Measurements from ENCODE around the gene VEGFA.
A peak's percentile ranks its signal among the peaks of the same experiment; 100 is the strongest.
"Not testable (repeated sequence)": the region's sequence is repeated elsewhere in the genome, so short reads cannot be mapped to it uniquely, and the experiment has no call there.

VEGFA gene

GRCh38 chr6:43803783-43804549 is 34.0 kb downstream of the VEGFA start:
- peak; percentile 4 for DNase-seq (ENCODE audit: low read depth)

DNA sequence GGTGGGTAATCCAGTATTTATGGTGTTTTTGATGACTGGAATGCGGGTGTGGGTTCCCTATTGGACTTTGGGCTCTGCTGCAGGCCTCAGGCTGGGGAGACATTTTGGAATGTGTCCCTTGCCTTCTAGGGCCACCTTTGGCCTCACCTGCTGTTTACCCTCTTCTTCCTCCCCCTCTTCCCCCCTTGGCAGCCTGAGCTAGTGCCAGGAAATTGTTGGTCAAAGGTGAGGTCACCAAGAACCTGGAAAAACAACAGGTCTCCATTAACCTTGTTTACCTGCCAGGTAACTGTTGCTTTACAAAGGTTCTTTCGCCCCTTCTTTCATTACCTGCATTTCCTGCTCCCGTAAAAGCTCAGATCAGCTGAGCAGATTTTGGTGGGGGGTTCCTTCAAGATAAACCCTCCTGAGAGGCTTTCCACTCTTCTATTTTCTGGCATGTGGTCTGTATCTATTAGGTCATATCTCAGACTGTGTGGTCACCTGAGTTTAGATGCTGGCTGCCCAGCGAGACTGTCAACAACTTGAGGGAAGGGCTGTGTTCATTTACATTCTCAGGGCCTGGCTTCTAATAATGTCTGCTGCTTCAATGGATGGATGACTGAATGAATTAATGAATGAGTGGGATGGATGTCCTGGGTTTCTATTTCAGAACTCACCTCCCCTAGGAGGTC is 34.7 kb downstream of the VEGFA start:
- DNase-seq (ENCODE audit: low read depth), result no peak

DNA sequence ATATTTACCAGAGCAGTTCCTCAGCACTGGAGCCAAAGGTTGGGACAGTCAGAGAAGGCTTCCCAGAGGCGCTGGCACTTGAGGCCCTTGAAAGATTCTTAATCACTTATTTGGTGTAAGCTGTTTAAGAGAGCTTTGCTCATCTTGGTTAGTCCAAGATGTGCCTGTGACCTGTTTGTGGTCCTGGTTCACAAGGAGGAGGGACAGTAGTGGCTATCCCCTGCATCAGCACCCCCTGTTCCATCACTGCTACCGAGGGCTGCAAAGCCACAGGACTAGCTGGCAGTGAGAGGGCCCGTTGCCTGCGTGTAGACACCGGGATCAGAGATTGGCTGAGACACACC is 35.7 kb downstream of the VEGFA start:
- no peak for DNase-seq (ENCODE audit: low read depth)

- no peak for DNase-seq (ENCODE audit: low read depth)
Measured at GRCh38 chr6:43806043-43806757, 36.2 kb downstream of the VEGFA start.

DNA sequence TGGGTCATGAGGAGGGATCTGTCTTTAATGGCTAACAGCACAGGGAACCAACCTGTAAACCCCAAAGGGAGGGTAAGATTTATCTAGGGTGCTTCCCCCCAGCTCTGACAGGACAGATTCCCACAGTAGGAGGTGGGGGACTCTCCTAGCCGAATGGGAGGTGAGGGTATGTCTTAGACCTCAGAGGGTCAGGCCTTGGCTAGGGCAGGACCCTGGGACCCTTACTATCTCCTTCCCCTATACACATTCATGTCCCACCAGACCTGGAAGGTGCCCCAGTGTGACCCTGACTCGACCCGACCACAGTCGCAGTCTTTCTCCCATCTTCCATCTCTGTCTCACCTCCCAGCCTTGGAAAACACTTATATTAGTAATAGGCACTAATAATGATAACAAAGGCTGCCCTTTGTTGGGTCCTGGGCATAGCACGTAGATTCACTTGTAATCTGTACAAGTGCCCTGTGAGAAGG is 36.8 kb downstream of the VEGFA start:
- no peak for DNase-seq (ENCODE audit: low read depth)

DNA sequence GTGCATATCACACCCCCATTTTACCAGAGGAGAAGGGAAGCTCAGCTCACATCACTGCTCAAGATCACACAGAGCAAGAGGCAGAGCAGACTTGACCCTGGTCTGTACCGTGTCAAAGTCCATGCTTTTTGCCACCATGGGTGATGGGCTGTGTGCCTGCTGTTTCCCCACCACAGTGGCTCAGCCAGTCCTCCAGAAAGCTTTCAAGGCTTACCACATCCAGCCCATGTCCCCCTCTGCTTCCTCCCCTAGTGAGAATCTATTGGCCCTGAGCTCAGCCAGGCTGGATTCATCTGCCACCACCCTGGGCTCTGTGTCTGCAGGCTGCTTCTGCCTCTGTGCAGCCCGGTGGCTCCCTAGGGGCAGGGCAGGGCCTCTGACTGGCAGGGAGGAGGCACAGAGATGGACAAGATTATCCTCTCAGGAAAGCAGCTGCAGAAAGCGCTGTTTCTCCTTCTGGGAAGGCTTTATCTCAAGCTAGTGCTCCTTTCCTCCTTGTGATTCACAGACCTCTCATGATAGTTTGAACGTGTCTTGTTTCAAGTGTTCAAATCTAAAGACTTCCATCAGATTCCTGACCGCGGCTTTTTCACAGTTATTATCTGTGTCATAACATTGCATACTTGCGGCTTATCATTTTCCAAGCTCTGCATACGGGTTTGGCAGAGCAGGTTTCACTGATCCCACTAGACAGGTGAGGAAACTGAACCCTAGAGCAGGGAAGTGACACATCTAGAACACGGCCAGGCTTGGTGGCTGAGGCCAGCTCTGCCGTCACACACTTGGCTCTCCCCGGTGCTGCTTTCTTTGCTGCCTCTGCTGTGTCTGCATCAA is 37.4 kb downstream of the VEGFA start:
- no peak for DNase-seq (ENCODE audit: low read depth)

DNA sequence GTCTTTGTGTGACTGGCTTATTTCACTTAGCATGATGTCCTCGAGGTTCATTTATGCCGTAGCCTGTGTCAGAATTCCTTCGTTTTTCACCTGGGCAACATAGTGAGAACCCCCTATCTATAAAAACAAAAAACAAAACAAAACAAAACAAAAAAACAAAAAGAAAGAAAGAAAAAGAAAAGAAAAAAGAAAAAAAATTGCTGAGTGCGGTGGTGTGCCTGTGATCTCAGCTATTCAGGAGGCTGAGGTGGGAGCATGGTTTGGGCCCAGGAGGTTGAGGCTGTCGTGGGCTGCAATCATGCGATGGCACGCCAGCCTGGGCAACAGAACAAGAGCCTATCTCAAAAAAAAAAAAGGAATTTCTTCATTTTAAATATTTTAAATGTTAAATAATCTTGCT is 38.4 kb downstream of the VEGFA start:
- DNase-seq (ENCODE audit: low read depth), result no peak

GRCh38 chr6:43809417-43810305 is 39.6 kb downstream of the VEGFA start:
- DNase-seq (ENCODE audit: low read depth), result no peak

GRCh38 chr6:43810965-43811732 is 41.1 kb downstream of the VEGFA start:
- DNase-seq (ENCODE audit: low read depth), result no peak

DNA sequence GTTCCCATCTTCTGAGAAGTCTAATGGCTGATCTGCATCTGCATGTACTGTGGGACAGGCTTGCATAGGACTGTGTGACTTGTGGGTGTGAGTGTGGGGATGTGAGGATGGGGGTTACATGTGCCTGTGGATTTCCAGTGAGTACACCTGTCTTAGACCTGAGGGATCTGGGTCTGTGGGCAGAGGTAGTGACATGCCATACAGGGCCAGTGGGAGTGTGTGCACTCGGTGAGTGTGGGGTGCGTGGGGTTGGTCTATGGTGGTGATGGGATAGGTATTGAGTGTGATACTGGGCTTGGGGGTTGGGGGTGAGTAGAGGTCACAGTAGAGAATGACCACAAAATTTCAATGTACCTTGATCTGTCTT is 41.7 kb downstream of the VEGFA start:
- DNase-seq (ENCODE audit: low read depth), result no peak

GRCh38 chr6:43812850-43813578 is 43.0 kb downstream of the VEGFA start:
- DNase-seq (ENCODE audit: low read depth), result no peak

DNA sequence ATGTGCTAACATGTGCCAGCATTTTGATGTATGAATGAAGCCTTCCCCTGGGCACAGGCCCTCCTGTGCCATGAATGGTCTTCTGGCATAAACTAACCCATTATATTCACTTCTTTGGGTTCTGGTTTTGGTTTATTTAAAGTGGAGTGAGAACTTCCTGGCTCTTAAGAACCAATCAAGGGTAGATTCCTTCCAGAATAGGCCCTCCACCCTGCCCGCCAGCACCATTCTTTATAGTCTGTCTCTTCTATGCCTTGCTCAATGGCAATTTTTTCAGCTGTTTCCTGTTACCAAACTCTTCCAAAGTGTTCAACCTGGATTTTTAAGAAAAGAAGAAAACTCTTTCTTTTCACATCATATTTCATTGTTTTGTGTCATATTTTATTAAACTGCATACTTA is 44.1 kb downstream of the VEGFA start:
- no peak for DNase-seq (ENCODE audit: low read depth)

DNA sequence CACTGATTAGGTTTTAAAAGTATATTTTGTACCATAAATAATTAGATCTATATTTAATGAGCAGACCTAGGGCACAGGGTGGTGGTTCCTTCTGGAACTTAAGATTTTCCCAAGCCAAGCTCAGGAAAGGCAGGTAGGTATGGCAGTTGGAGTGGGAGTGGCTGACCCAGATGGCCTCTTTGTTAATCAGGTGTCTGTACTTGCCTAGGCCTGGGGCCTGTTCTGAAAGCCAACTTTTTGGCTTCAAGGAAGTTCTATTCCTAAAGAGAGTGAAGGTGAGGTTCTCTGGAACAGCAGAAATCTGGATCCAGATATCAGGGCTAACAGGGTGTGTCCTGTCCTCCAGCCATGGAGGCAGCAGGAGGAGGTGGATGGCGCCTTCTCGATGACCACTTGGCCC is 44.9 kb downstream of the VEGFA start:
- DNase-seq (ENCODE audit: low read depth), result no peak

DNA sequence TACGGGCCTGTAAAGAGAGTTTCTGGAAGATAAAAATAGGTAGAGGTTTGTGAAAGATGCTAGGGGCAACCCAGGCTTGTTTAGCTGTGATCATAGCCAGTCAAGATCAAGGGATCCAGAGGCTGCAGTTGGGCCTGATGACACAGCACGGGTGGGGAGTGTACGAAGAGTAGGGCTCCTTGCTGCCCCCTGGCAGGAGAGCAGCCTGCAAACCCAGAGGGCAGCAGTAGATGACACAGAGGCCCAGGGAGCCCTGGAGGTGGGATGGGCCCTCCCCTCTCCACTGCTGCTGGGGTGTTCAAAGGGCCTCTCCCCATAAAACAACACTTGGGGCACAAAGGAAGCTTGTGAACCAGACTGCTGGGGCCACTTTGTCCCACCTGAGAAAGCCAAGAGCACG is 47.2 kb downstream of the VEGFA start:
- DNase-seq (ENCODE audit: low read depth), result no peak

- DNase-seq (ENCODE audit: low read depth), result not testable (repeated sequence)
Measured at GRCh38 chr6:43818973-43819372, 49.0 kb downstream of the VEGFA start.

DNA sequence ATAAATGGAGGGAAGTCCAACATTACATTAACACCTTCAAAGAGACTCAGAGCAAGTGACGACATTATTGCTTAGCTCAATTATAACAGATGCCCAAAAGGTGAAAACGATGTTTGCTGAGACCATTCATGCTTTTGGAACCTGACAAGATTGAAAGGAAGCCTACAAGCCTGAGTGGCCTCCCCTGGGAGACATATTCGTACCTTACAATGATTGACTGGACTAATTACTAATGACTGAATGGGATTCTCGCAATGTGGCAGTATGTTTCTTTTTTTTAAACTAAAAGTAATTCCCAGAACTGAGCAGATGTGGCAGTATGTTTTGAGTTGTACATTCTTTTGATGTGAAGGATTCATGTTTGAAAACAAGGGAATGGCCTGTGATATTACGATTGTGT is 49.9 kb downstream of the VEGFA start:
- DNase-seq (ENCODE audit: low read depth), result no peak

DNA sequence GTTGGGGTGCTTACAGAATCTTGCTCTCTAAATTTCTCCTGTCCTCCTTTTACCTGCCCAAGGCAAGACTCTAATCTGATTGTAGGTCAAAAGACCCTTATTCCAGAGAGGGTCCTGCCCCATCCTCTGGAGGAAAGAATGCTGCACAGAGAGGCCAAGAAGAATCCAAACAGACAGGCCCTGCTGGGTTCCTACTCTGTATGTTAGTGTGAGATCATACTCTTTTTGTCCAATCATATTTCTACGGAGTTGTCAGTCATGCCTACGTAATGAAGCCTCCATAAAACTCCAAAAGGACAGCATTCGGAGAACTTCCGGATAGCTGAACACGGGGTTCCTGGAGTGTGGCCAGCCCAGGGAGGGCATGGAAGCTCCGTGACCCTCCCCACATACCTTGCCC is 50.5 kb downstream of the VEGFA start:
- DNase-seq (ENCODE audit: low read depth), result no peak

- DNase-seq (ENCODE audit: low read depth), result no peak
Measured at GRCh38 chr6:43821101-43821886, 51.3 kb downstream of the VEGFA start.

GRCh38 chr6:43823390-43823789 is 53.4 kb downstream of the VEGFA start:
- DNase-seq (ENCODE audit: low read depth), result no peak
